OCI-LY3 (cell line): Measurements from ENCODE around the gene PPP1R1B.

Experiments
- H2AFZ ChIP-seq: fragments of 200-600, 300-600 bp; shearing (Covaris generic); 2 replicates; pipeline ENCODE4 v1.6.0; 2014; ENCODE audit warnings: antibody characterized with exemption, low read depth, low read length
- H3K27ac ChIP-seq: fragments of 200-600, 300-600 bp; sonication (generic); 2 replicates; pipeline ENCODE4 v1.5.1; 2014; ENCODE audit warnings: mild to moderate bottlenecking, low read length, moderate library complexity, mixed read lengths
- H3K27me3 ChIP-seq: fragments of 200-600, 300-600 bp; sonication (generic); 2 replicates; pipeline ENCODE4 v1.6.1; 2014; ENCODE audit warnings: low read depth, low read length, mixed read lengths
- H3K36me3 ChIP-seq: fragments of 200-600, 300-600 bp; sonication (generic); replicated peaks from 2 replicates; pipeline ENCODE3; 2014; ENCODE audit warnings: low read depth, low read length, mixed read lengths
- H3K4me1 ChIP-seq: fragments of 300-600, 200-600 bp; sonication (generic); 2 replicates; pipeline ENCODE4 v1.6.1; 2014; ENCODE audit warnings: low read length, mixed read lengths
- H3K4me2 ChIP-seq: fragments of 200-600, 300-600 bp; sonication (generic); 2 replicates; pipeline ENCODE4 v1.6.1; 2014; ENCODE audit warnings: low read length, mixed read lengths
- H3K4me3 ChIP-seq: fragments of 300-600, 200-600 bp; sonication (generic); 2 replicates; pipeline ENCODE4 v1.5.1; 2014; ENCODE audit warnings: antibody characterized with exemption, mild to moderate bottlenecking, low read length, moderate library complexity
- H3K79me2 ChIP-seq: fragments of 300-600, 200-600 bp; shearing (Covaris generic); 2 replicates; pipeline ENCODE4 v1.6.1; 2014; ENCODE audit warnings: mild to moderate bottlenecking, low read length, mixed read lengths
- H3K9ac ChIP-seq: fragments of 300-600, 200-600 bp; shearing (Covaris generic); 2 replicates; pipeline ENCODE4 v1.6.0; 2014; ENCODE audit warnings: mild to moderate bottlenecking, low read length, moderate library complexity
- H3K9me3 ChIP-seq: fragments of 200-600, 300-600 bp; shearing (Covaris generic); 2 replicates; pipeline ENCODE4 v1.6.1; 2014; ENCODE audit warnings: low read length, mixed read lengths; ENCODE audit not compliant: insufficient read depth
- H4K20me1 ChIP-seq: fragments of 200-600, 300-600 bp; sonication (generic); 2 replicates; pipeline ENCODE4 v1.6.1; 2016; ENCODE audit warnings: low read length, mixed read lengths; ENCODE audit not compliant: insufficient read depth
- EZH2phosphoT487 ChIP-seq: fragments of 200-600 bp; shearing (Covaris generic); IDR thresholded peaks from 2 replicates; pipeline ENCODE4 v1.6.1; 2018; ENCODE audit warnings: antibody characterized with exemption, mixed run types, low read depth
- TF ChIP-seq, protein P1 (sequence below): fragments of 200-600, 300-600 bp; sonication (generic); IDR thresholded peaks from 2 replicates; pipeline ENCODE4 v1.5.1; 2014; ENCODE audit warnings: antibody characterized with exemption, low read length, low read depth

Gene PPP1R1B

GRCh38 chr17:39658346-39658745, 31.6 kb downstream of the PPP1R1B start:
- Histone ChIP-seq H3K27me3 (no peaks in the 10 kb centered on the region), H3K36me3 (peaks cover 9% of the 10 kb centered on the region), H3K4me1 (peaks cover 19% of the 10 kb centered on the region), H2AFZ (no peak overlapping the region), H3K9me3 (no peaks in the 10 kb centered on the region), H3K9ac (no peak overlapping the region), H3K27ac (no peak overlapping the region), H3K4me2 (no peak overlapping the region), H4K20me1 (no peaks in the 10 kb centered on the region), H3K4me3 (no peak overlapping the region), H3K79me2 (no peaks in the 10 kb centered on the region)
- TF ChIP-seq, protein P1, sequence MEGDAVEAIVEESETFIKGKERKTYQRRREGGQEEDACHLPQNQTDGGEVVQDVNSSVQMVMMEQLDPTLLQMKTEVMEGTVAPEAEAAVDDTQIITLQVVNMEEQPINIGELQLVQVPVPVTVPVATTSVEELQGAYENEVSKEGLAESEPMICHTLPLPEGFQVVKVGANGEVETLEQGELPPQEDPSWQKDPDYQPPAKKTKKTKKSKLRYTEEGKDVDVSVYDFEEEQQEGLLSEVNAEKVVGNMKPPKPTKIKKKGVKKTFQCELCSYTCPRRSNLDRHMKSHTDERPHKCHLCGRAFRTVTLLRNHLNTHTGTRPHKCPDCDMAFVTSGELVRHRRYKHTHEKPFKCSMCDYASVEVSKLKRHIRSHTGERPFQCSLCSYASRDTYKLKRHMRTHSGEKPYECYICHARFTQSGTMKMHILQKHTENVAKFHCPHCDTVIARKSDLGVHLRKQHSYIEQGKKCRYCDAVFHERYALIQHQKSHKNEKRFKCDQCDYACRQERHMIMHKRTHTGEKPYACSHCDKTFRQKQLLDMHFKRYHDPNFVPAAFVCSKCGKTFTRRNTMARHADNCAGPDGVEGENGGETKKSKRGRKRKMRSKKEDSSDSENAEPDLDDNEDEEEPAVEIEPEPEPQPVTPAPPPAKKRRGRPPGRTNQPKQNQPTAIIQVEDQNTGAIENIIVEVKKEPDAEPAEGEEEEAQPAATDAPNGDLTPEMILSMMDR = no peak
- TF ChIP-seq EZH2phosphoT487 = no peak

DNA sequence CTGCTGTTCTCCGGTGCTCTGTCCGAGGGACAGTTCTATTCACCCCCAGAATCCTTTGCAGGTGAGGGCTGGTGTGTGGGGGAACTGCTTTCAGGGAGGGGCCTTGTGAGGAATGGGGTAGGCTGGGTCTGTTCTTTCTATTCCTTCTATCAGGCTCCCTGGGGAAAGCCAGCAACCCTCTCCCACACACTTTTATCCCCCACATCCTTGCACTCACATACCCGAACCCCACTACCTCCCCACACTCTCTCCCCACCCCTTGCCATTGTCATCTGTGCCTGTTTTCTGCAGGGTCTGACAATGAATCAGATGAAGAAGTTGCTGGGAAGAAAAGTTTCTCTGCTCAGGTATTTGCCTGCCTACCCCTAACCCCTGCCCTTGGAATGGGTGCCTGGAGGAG, 32.0 kb downstream of the PPP1R1B start:
- H3K4me1 ChIP-seq = peaks cover 20% of the 10 kb centered on the region
- no peaks in the 10 kb centered on the region for H3K79me2 ChIP-seq
- peaks cover 9% of the 10 kb centered on the region for H3K36me3 ChIP-seq
- H2AFZ ChIP-seq = no peak overlapping the region
- no peaks in the 10 kb centered on the region for H3K27me3 ChIP-seq
- H3K9me3 ChIP-seq = no peaks in the 10 kb centered on the region
- TF ChIP-seq, protein P1 = no peak
- no peak for TF ChIP-seq EZH2phosphoT487
- peak overlapping the region; percentile 67 for H3K4me2 ChIP-seq
- no peak overlapping the region for H3K4me3 ChIP-seq
- H3K9ac ChIP-seq = peak overlapping the region; percentile 39; the same call in 1 of the 2 replicates
- peak overlapping the region; percentile 67 for H3K27ac ChIP-seq
- H4K20me1 ChIP-seq = no peaks in the 10 kb centered on the region

- Histone ChIP-seq H4K20me1 (no peaks in the 10 kb centered on the region), H2AFZ (no peak overlapping the region), H3K4me2 (peak overlapping the region; percentile 67), H3K9me3 (no peaks in the 10 kb centered on the region), H3K27me3 (no peaks in the 10 kb centered on the region), H3K4me3 (peak overlapping the region; percentile 43; the same call in 1 of the 2 replicates), H3K9ac (peak overlapping the region; percentile 39; the same call in 1 of the 2 replicates), H3K79me2 (no peaks in the 10 kb centered on the region), H3K4me1 (peaks cover 27% of the 10 kb centered on the region), H3K27ac (peak overlapping the region; percentile 67), H3K36me3 (peaks cover 9% of the 10 kb centered on the region)
- TF ChIP-seq, protein P1 = no peak
- no peak for TF ChIP-seq EZH2phosphoT487
These were observed 32.7 kb downstream of the PPP1R1B start for GRCh38 chr17:39659279-39660010.

DNA sequence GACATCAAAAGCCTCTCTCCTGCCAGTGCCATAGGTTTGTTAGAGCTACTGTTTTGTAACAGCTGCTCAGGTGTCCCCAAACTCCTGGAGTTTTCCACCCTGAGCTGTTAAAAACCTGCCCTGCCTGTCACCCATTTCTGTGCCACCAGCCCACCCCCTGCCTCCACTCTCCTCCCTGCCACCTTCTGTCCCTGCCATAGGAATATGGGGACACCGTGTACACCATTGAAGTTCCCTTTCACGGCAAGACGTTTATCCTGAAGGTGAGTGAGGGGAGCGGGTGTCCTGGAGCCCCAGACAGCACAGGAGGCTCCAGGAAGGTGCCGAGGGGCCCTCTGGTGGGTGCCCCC, 33.2 kb downstream of the PPP1R1B start:
- Histone ChIP-seq H3K79me2 (no peaks in the 10 kb centered on the region), H3K27ac (peak overlapping the region; percentile 67), H3K4me3 (0 out of 2 replicates have a peak overlapping the region, but pooled peaks have one; percentile 2), H2AFZ (no peak overlapping the region), H3K36me3 (peaks cover 9% of the 10 kb centered on the region), H3K4me1 (peaks cover 33% of the 10 kb centered on the region), H3K4me2 (peak overlapping the region; percentile 67), H3K9ac (no peak overlapping the region), H3K27me3 (no peaks in the 10 kb centered on the region), H3K9me3 (no peaks in the 10 kb centered on the region), H4K20me1 (no peaks in the 10 kb centered on the region)
- TF ChIP-seq, protein P1 = no peak
- TF ChIP-seq EZH2phosphoT487 = no peak
